ENCODE measurements around the gene CEP170.

The CEP170 gene

DNA sequence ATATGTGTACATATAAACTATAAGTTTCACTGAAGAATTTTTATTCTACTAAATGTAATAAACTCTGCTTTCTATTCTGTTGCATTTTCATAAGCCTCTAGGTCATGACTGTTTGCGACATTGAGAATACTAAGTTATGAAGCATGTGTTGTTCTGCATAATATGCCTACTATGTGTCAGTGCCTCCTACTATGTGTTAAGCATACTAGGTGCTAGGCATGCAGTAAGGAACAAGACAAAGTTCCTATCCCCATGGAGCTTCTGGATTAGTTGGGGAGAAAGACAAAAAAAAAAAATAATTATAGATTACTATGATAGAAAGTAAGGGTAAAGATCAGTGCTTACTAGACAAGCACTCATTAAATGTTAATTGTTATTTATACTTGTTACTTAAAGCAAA lies 2.1 kb upstream of the CEP170 start:
- no peak for TF ChIP-seq CTCF (IDR thresholded peaks at IDR 0.05)
- no peak for TF ChIP-seq ZFX (IDR thresholded peaks at IDR 0.05; ENCODE audit: borderline replicate concordance)
- peak overlapping the region; percentile 89 for H3K27ac ChIP-seq

DNA sequence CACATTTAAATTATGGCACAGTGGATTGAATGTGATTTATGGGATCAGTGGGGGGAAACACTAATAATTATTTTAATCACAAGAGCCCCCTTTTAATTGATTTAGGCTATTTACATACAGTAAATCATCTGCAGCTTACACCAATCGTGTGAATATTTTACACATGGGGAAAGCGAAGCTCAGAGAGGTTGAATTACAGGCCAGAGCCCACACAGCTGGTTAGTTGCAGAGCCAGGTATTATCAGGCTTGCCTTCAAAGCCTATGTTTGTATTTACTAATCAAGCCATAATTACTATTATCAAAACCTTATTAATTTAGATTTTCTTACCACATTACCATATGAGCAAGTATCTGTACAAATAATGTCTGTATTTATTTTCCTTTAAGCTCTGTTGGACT lies 1.5 kb upstream of the CEP170 start:
- peak overlapping the region; percentile 89 for H3K27ac ChIP-seq
- no peak for TF ChIP-seq ZFX (IDR thresholded peaks at IDR 0.05; ENCODE audit: borderline replicate concordance)
- no peak for TF ChIP-seq CTCF (IDR thresholded peaks at IDR 0.05)

GRCh38 chr1:243255791-243256512 lies 871 bp upstream of the CEP170 start, which contains the start of gene SDCCAG8:
SDCCAG8 (plus strand) TSS chr1:243256041; CDS start chr1:243256174, 133 bp downstream.
- TF ChIP-seq ZFX (IDR thresholded peaks at IDR 0.05; ENCODE audit: borderline replicate concordance) (no peak), CTCF (IDR thresholded peaks at IDR 0.05) (no peak)
- H3K27ac ChIP-seq, result peak within 1 kb of the TSS; percentile 89

DNA sequence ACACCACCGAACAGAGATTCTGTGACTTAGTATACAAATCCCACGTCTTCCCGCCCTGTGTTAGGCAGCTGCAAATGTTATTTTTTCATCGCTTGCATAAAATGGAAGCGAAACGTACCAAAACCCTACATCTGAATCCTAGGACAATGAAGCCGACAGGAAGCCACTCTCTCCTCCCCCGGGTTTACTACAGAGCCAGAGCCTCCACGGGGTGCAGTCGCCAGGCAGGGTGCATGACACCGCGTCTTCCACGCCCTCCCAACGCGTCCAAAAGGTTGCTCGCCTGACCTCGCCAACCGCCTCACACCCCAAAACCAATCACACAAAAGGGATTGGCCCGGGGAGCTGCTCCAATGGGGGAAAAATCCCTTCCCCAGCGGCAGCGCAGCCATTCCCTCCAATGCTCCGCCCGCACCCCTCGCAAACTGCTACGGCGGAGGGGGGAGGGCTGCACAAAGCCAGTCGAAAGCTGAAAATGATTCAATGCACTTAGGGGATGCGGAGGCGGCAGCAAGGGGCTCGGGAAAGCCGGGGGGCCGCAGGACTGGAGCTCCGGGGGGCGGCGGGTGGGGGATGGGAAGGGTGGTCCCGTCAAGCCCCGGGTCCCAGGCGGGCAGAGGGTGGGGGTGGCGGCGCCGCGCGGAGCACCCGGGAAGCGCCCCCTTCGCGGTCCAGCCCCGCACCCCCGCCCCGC lies 701 bp downstream of the CEP170 start:
- peak overlapping the region; percentile 89 for H3K27ac ChIP-seq
- TF ChIP-seq CTCF (IDR thresholded peaks at IDR 0.05), result no peak
- no peak for TF ChIP-seq ZFX (IDR thresholded peaks at IDR 0.05; ENCODE audit: borderline replicate concordance)

DNA sequence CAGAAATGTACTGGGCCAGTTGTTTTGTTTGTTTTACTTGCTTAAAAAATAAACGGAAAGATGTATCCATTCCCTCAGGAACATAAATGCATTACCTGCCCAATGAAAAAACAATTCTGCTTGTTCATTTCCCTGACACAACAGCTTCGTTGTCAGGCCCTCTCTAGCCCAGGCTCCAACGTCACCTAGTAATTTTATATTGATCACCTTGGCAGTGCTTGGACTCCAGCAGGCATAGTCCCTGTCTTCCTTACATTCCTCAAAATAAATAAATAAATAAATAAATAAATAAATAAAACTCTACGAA lies 1.2 kb downstream of the CEP170 start:
- TF ChIP-seq ZFX (IDR thresholded peaks at IDR 0.05; ENCODE audit: borderline replicate concordance) (no peak), CTCF (IDR thresholded peaks at IDR 0.05) (no peak)

GRCh38 chr1:243253211-243253925 lies 1.7 kb downstream of the CEP170 start:
- no peak overlapping the region for H3K27ac ChIP-seq

More for the DNA sequence above, 1.2 kb downstream of the CEP170 start:
- H3K27ac ChIP-seq, result no peak overlapping the region

More at GRCh38 chr1:243253211-243253925, 1.7 kb downstream of the CEP170 start:
- TF ChIP-seq ZFX (IDR thresholded peaks at IDR 0.05; ENCODE audit: borderline replicate concordance) (no peak), CTCF (IDR thresholded peaks at IDR 0.05) (no peak)
